ENCODE results near the gene MYO15A.
"Not testable (repeated sequence)": the region's sequence is repeated elsewhere in the genome, so short reads cannot be mapped to it uniquely, and the experiment has no call there.

Gene MYO15A

GRCh38 chr17:18187226-18187625, 78.7 kb downstream of the MYO15A start:
- no peak for DNase-seq

DNA sequence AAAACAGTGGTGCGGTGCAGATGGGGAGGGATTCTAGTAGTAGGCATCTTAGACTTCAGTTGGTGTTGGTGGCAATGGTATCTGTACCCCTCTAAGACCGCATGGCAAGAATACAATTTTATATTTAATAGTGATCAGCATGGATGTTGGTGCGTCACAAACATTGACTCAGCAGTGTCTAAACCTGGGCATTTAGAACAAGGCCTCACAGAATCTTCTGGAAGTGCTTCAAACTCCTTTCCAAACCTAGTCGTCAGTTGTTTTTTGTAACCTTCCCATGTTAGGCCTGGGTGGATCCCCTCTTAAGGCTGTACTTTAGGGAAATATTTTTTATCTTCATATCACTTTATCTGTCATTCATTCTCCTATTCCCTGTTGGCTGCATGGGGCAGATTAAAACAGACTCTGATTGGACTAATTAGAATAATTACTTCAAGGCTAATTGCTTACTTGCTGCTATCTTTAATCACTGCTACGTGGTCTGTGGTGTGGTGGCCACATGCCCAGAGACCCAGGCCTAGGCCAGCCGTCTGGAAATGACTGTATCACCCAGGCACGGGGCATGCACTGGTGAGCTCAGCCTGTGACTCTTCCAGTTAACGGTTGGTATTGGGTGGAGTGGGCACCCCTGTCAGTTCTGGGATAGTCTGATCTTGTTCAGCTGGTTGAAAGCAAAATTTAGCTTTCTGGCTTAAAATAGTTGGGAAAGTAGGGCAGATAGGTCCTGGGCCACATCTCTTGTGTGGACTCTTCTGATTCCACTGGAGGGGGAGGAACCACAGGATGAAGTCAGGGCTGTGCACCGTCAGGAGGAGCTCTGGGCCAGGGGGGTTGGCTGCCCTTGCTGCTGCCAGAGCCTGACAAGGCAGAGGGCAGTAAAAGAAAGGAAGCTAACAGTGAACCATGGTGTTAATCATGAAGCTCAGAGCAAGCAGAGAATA, 79.5 kb downstream of the MYO15A start:
- no peak for DNase-seq

- DNase-seq = no peak
Observed at GRCh38 chr17:18190628-18191235, 82.2 kb downstream of the MYO15A start.

DNA sequence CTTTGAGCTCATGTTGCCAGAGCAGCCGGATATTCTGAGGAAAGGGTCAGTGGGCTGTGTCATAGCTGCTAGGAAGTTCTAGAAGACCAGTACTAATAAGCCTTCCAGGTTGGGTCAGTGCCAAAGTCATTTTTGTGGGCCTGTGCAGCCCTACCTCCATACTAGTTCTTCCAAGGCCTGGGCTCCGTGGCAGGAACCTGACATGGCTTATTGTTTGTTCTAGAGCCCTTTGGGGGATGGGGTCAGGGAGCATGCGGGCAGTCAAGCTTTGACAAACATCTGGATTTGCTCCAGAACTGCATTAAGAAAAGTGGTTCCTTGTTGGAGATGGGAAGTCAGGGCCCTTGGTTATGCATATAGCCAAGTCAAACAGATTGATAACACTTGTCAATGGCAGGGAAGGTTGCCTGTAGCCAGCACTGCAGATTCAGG, 82.7 kb downstream of the MYO15A start:
- no peak for DNase-seq

DNA sequence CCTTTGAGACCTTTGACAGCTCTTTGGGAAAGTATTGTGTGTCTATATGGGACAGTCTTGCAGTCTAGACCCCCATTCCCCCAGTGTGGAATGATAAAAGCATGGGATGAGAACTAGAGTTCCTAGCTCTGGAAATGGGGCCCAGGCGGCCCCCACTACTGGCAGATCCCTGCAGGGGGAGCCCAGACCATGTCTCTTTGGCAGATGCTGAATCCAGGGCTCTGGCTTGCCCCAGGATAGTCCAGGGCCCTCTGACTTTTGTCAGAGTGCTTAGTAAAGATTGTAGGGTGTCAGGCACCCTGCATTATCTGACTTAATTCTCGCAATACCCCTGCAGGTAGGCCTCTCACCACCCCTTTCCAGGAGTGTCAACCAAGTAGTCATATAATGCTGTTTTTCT, 83.4 kb downstream of the MYO15A start:
- no peak for DNase-seq

- DNase-seq = no peak
Observed at GRCh38 chr17:18194394-18194793, 85.8 kb downstream of the MYO15A start.

DNA sequence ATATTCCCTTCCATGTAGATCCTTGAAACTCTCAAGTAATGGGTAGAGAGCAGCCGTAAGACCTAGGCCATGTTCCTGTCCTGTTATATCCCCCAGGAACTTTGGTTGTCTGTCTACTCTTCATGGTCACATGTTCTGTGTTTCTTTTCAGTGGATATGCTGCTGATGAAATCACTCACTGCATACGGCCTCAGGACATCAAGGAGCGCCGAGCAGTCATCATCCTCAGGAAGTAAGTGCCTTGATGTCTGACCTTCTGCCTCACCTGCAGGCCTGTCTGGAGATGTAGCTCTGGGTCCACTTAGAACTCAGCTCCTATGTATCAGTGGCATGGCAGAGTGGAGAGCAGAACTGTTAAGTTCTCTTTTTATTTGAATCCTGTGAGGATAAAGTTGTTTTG, 86.2 kb downstream of the MYO15A start:
- no peak for DNase-seq

DNA sequence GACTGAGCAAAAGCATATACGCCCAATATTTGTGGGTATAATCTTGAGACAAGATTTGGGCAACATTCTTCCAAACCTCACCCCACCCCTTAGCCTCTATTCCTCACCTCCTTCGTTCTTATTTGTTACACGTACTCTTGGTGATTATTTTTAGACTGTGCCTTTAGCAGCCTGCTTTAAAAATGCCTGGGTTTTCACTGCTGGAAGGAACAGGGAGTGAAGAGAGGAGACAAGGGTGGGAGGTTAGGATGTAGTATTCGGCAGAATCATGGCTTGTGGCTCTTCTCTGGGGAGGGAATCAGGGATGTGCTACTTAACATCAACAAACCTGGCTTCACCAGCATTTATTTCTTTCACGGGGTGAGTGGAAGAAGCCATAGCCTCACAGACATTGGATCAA, 86.7 kb downstream of the MYO15A start:
- no peak for DNase-seq

GRCh38 chr17:18197535-18198194, 89.1 kb downstream of the MYO15A start:
- DNase-seq = no peak

DNA sequence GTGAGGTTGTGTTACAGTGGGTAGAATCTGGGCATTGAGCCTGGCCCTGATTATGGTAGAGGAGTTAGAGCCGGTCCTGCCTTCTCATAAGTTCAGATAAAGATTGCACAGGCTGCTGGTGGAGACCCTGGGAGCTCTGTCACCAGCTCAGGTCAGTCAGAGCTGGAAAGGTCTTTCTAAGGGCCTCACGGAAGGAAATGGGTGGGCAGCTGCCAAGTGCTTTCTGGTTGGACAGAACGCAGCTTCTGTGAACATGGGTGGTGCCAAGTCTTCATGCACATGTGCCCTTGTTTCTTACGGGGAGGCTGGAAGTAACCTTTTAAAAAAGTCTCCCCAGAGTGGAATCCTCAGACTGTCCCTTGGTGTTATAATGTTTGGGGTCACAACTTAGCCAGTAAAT, 90.0 kb downstream of the MYO15A start:
- no peak for DNase-seq

GRCh38 chr17:18201108-18201507, 92.6 kb downstream of the MYO15A start:
- DNase-seq = no peak

DNA sequence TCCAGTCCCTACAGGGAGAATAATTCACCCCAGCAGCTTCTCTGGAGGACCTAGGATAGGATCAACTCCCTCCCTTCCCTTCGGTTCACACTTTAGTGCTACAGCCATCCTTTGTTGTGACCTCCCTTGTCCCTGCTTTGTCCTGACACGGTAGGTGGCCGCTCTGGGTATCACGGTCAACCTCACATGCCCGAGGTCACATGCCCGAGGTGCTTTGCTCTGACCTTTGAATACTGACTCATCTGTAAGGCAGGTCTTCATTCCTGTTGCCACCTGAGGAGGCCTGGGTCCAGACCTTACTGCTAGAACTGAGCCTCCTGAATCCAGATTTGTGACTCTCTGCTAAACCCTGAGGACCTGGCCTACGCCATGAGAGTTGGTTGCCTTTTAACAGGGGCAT, 94.8 kb downstream of the MYO15A start:
- no peak for DNase-seq

DNA sequence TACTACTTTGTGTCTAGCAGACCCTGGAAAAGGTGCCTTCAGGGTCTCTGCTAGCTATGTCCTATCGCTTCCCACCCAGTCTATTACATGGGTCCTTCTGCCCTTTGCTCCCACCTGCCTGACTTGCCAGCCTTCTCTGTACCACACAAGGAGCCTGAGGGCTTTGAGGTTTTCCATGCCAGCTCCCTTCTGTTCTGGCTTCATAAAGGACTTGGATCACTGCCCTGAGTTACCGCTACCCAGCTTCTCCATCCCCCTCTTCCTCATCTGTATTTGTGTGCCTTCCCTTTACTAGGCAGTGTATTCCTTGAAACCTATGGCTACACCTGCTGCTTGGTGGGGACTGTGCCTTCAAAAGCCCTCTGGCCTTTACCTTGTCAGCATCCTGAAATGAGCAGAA, 97.3 kb downstream of the MYO15A start:
- DNase-seq = no peak

- DNase-seq = no peak
Observed at GRCh38 chr17:18206962-18207361, 98.4 kb downstream of the MYO15A start.

GRCh38 chr17:18208092-18208491, 99.5 kb downstream of the MYO15A start:
- no peak for DNase-seq

DNA sequence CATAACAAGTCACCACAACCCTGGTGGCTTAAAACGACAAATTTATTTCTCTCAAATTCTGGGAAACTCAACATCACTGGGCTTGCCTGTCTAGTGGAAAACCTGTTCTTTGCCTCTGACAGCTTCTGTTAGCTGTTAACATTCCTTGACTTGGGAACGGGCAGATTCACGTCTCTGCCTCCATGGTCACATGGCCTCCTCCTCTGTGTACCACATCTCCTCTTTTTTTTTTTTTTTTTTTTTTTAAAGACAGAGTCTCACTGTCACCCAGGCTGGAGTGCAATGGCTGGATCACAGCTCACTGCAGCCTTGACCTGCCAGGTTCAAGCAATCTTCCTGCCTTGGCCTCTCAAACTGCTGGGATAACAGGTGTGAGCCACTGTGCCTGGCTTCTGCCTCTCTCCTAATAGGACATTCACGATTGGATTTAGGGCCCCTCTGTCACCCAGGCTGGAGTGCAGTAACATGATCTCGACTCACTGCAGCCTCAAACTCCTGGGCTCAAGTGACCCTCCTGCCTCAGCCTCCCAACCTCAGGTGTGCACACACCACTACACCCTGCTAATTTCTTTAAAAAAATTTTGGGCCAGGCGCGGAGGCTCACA, 105.2 kb downstream of the MYO15A start:
- no peak for DNase-seq

- DNase-seq = not testable (repeated sequence)
Observed at GRCh38 chr17:18216906-18217305, 108.3 kb downstream of the MYO15A start.

GRCh38 chr17:18217412-18218015, 109.0 kb downstream of the MYO15A start:
- DNase-seq = peak; percentile 75

- DNase-seq = no peak
Observed at GRCh38 chr17:18218756-18219415, 110.3 kb downstream of the MYO15A start.

DNA sequence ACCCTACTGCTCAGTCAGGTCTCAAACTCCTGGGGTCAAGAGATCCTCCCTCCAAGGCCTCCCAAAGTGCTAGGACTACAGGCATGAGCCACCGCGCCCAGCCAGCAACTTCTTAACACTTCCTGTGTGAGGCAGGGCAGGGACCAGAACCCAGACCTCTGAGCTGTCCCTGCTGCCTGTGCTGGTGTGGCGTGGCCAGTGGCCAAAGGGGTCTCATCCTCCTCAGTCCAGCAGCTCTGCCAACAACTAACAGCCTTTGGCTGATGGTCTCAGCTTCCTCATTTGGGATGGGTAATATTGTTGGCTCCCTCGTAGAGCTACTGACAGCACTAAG, 115.5 kb downstream of the MYO15A start:
- DNase-seq = no peak

DNA sequence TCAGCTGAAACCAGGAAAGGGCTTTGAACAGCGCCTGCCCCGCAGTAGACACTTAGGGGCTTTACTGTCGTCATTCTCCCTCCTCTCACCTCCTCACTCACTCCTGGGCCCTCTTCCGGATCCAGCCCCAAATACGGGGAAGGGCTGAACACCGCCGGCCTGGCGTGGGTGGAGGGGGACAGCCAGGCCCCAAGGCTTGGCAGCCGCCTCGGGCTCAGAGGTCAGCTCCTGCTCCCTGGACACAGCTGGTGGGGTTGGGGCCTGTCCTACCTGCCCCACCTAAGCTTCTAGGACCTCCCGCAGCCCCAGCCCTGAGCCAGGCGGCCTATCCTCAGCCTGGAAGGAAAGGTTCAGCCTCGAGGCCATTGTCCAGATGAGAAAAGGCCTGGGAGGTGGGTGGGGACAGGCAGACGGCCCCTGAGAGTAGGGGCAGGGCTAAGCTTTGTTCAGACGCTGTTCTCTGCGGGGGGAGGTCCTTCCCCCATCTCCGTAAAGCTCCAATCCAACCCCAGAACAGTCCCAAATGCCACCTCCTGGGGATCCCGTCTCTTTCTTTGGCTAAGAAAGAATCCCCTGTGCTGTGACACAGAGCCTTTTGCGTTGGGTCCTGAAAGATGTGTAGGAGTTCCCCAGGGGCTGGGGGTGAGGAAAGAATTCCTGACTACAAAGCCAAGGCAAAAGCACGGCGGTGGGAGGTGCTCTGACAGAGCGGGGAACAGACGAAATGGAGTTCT, 116.0 kb downstream of the MYO15A start:
- DNase-seq = no peak

- peak; percentile 96 for DNase-seq
Observed at GRCh38 chr17:18225121-18225641, 116.6 kb downstream of the MYO15A start, which contains the start of gene LLGL1. LLGL1 (plus strand) TSS chr17:18225635; CDS start chr17:18225683, 48 bp downstream.

All from CD4-positive, alpha-beta T cell treated with Interleukin-21 for 1 hour (primary cell).